ENCODE data around the gene SWAP70.

SWAP70 gene

GRCh38 chr11:9783986-9784385, 120.1 kb downstream of the SWAP70 start:
- H3K4me3 ChIP-seq (ENCODE audit: low read depth, low read length): no peak overlapping the region
- no peak for DNase-seq (ENCODE audit: low read depth)
- TF ChIP-seq CTCF (IDR thresholded peaks at IDR 0.05; ENCODE audit: low read depth, low read length, missing control alignments): no peak

- DNase-seq (ENCODE audit: low read depth): no peak
- no peak overlapping the region for H3K4me3 ChIP-seq (ENCODE audit: low read depth, low read length)
- no peak for TF ChIP-seq CTCF (IDR thresholded peaks at IDR 0.05; ENCODE audit: low read depth, low read length, missing control alignments)
Observed at GRCh38 chr11:9784602-9785315, 120.9 kb downstream of the SWAP70 start.

GRCh38 chr11:9787260-9787659, 123.4 kb downstream of the SWAP70 start:
- TF ChIP-seq CTCF (IDR thresholded peaks at IDR 0.05; ENCODE audit: low read depth, low read length, missing control alignments): no peak
- DNase-seq (ENCODE audit: low read depth): no peak
- no peak overlapping the region for H3K4me3 ChIP-seq (ENCODE audit: low read depth, low read length)

- TF ChIP-seq CTCF (IDR thresholded peaks at IDR 0.05; ENCODE audit: low read depth, low read length, missing control alignments): no peak
- no peak overlapping the region for H3K4me3 ChIP-seq (ENCODE audit: low read depth, low read length)
- no peak for DNase-seq (ENCODE audit: low read depth)
Observed at GRCh38 chr11:9787981-9788521, 124.2 kb downstream of the SWAP70 start.

GRCh38 chr11:9789910-9790309, 126.0 kb downstream of the SWAP70 start:
- H3K4me3 ChIP-seq (ENCODE audit: low read depth, low read length): no peak overlapping the region
- no peak for DNase-seq (ENCODE audit: low read depth)
- no peak for TF ChIP-seq CTCF (IDR thresholded peaks at IDR 0.05; ENCODE audit: low read depth, low read length, missing control alignments)

- TF ChIP-seq CTCF (IDR thresholded peaks at IDR 0.05; ENCODE audit: low read depth, low read length, missing control alignments): no peak
- H3K4me3 ChIP-seq (ENCODE audit: low read depth, low read length): no peak overlapping the region
Observed at GRCh38 chr11:9790703-9791102, 126.8 kb downstream of the SWAP70 start.

GRCh38 chr11:9796266-9796665, 132.4 kb downstream of the SWAP70 start:
- no peak overlapping the region for H3K4me3 ChIP-seq (ENCODE audit: low read depth, low read length)
- no peak for TF ChIP-seq CTCF (IDR thresholded peaks at IDR 0.05; ENCODE audit: low read depth, low read length, missing control alignments)
- DNase-seq (ENCODE audit: low read depth): no peak

More at GRCh38 chr11:9790703-9791102, 126.8 kb downstream of the SWAP70 start:
- no peak for DNase-seq (ENCODE audit: low read depth)

Data from GM12864 (cell line).